Stimulated activated CD4-positive, alpha-beta T cell treated with anti-CD3 and anti-CD28 coated beads, Interleukin-1b, Interleukin-23, amount 100 ng/mL, for 48 hours (primary cell): ENCODE data around the gene UQCC5.

ENCODE experiments used
- DNase-seq: peaks from one replicate; pipeline ENCODE4 v3.0.0-alpha.2; 2020

The UQCC5 gene

DNA sequence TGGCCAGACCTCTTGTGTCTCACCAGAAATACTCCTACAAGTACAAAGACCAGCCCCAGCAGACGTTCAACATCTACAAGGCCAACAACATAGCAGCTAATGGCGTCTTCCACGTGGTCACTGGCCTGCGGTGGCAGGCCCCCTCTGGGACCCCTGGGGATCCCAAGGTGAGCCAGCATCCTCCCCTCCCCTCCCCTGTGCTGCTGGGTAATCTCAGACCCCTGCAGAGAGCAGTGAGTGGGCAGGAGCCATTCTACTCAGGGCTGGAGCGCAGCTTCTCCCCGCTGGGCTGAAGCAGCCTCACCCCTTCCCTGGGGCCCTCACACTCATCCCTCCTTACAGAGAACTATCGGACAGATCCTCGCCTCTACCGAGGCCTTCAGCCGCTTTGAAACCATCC, 31.4 kb upstream of the UQCC5 start:
- DNase-seq: no peak

DNA sequence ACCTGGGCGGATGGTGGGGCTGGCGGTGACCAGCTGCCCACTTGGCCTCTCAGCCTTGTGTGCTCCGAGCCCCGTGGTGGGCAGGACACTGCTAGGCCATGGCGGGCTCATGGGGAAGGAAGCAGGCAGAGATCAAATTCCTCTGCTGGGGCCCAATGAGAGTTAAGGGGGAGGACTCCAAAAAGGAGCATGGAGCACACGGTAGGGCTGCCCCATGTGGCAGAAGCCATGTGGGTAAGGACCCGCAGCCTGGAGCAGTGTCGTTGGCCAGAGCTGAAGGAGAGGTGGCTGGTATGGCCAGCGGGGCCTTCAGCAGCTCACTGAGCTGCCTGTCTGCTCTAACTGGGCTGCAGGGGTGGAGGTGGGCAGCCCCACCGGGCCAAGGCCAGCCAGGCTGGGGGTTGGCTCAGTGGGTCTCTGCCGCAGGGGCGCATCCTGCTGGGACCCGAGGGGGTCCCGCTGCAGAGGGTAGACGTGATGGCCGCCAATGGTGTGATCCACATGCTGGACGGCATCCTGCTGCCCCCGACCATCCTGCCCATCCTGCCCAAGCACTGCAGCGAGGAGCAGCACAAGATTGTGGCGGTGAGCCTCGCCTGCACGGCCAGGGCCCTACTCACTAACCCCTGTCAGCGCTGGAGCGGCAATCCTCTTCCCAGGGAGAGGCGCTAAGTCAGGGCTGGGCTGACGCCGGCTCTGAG, 30.0 kb upstream of the UQCC5 start:
- DNase-seq: no peak

DNA sequence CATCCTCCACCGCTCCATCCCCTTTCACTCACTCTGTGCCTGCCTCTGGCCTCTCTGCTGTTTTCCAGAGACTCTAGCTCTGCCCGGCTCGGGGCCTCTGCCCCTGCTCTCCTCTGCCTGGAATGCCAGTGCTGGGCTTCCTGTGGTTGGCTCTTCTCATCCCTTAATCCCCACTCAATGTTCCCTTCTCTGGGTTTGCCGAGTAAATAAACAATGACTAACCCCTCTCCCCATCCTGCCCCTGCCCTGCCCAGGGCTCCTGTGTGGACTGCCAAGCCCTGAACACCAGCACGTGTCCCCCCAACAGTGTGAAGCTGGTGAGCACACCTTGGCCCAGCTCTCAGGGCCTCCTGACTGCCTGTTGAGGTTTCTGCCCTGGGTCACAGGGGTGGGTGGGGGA, 29.0 kb upstream of the UQCC5 start:
- DNase-seq: no peak

DNA sequence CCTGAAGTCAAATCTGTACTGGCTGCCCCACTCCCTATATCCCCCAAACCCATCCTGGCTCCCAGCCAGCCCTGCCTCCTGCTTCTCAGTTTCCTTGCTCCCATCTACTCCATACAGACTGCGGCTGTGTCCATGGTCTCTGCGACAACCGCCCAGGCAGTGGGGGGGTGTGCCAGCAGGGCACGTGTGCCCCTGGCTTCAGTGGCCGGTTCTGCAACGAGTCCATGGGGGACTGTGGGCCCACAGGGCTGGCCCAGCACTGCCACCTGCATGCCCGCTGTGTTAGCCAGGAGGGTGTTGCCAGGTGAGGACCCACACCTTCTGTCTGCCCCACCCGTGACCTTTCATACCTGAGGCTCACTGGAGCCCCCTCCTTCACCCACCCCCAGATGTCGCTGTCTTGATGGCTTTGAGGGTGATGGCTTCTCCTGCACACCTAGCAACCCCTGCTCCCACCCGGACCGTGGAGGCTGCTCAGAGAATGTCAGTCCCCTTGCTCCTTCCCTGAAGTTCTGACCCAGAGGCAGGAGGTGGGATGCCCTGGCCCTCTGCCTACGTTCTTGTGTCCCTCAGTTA, 26.6 kb upstream of the UQCC5 start:
- DNase-seq: no peak

DNA sequence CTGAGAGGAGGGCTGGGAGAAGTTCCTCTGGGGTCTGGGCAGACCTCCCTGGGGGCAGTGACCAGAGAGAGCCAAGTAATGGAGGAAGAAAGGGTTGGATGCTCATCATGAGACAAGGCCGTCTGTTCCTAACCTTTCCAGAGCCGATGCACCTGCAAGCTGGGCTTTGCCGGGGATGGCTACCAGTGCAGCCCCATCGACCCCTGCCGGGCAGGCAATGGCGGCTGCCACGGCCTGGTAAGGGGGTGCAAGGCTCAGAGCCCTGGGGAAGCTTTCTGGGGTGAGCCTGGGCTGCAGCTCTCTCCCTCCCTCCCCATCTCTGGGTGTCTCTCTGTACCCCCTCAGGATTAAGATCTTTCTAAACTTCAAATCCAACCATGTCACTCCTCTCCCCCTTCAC, 24.9 kb upstream of the UQCC5 start:
- no peak for DNase-seq

DNA sequence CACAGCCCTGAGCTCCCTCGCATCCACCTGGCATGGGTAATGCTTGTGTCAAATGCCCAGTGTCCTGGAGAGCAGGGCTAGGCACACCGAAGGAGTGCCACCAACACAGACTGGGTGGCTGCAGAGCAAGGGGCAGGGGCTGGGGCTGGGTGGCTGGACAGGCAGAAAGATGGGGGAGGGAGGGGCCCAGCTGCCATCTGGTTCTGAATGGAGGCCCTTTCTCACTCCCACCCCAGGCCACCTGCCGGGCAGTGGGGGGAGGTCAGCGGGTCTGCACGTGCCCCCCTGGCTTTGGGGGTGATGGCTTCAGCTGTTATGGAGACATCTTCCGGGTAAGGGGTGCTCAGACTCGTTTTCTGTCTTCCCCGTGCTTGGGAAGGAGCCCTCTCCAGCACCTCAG, 24.3 kb upstream of the UQCC5 start:
- no peak for DNase-seq

DNA sequence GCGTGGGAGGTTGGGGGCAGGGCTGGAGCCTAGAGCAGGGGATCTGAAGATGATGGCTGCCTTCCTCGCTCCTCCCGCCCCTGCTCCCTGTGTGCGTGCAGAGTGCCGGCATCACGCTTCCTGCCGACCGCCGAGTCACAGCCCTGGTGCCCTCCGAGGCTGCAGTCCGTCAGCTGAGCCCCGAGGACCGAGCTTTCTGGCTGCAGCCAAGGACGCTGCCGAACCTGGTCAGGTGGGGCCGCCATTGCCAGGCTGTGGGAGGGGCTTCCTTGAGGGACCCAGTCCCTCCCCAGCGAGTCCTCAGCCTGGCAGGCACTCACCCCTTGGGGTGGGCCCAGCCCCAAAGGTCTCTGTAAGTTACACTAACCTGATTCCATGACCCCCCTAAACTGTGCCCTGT, 23.7 kb upstream of the UQCC5 start:
- DNase-seq: no peak

DNA sequence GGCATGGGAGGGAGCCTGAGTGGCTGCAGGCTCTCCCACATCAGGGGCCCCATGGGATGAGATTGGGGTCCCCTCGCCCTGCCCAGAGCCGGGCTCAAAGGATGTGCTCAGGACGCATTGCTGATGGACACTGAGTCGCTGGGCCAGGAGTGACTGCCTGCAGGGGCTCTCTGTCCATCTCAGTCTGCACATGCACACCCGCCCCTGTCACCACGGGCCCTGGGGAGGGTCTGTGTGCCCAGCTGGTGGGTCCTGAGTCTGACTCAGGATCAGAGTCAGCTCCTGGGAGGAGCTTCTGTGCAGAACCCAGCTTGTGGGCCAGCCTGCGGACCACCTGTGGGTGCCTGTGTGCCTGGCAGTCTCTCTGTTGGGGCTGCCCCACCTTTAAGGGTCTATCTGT, 23.1 kb upstream of the UQCC5 start:
- DNase-seq: no peak

DNA sequence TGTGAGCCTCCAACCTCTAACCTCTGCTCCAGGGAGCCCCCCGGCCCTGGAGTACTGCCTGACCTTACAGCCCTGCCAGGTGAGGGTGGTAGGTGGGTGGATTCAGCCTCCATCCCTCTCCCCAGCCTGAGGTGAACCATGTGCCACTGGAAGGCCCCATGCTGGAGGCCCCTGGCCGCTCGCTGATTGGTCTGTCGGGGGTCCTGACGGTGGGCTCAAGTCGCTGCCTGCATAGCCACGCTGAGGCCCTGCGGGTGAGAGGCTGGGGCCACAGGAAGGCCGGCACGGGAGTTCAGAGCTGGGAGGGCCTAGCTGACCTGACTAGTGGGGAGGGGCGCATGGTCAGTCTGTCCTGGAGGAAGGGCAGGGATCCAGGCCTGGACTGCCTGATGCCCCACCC, 21.8 kb upstream of the UQCC5 start:
- no peak for DNase-seq

DNA sequence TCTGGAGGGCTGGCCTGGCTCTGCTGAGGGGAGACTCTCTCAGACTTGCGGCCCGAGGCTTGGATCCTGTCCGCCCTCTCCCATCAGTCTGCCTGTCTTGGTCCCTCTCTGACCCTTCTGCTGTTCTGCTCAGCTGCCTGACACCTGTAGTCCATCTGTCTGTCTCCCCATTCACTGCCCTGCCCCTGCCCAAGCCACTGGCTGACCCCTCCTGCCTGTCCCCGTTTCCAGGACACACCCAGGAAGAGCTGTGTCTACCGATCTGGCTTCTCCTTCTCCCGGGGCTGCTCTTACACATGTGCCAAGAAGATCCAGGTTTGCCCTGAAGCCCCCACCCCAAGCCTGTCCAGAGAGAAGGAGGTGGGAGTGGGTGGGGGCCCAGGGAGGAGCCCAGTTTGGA, 21.2 kb upstream of the UQCC5 start:
- DNase-seq: no peak

DNA sequence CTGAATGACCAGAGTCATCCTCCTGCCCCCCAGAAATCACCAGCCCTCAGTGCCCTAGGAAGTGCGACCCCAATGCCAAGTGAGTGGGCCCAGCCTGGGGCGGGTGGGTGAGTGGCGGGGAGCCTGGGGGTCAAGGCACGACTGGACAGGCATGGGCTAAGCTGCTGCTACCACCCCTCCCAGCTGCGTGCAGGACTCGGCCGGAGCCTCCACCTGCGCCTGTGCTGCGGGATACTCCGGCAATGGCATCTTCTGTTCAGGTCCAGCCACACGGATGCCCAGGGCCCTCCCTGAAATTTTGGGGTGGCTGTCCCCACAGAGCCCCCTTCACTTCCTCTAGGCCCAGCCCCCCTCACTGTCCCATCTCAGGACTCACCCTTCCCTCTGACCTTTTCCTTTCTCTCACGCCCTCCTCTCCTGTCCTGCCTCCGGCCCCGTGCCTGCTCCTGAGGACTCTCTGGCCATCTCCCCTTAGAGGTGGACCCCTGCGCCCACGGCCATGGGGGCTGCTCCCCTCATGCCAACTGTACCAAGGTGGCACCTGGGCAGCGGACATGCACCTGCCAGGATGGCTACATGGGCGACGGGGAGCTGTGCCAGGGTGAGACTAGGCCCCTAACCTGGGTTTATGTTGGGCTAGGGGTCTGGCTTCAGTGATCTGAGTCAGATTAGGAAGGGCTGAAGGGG, 19.8 kb upstream of the UQCC5 start:
- DNase-seq: no peak

DNA sequence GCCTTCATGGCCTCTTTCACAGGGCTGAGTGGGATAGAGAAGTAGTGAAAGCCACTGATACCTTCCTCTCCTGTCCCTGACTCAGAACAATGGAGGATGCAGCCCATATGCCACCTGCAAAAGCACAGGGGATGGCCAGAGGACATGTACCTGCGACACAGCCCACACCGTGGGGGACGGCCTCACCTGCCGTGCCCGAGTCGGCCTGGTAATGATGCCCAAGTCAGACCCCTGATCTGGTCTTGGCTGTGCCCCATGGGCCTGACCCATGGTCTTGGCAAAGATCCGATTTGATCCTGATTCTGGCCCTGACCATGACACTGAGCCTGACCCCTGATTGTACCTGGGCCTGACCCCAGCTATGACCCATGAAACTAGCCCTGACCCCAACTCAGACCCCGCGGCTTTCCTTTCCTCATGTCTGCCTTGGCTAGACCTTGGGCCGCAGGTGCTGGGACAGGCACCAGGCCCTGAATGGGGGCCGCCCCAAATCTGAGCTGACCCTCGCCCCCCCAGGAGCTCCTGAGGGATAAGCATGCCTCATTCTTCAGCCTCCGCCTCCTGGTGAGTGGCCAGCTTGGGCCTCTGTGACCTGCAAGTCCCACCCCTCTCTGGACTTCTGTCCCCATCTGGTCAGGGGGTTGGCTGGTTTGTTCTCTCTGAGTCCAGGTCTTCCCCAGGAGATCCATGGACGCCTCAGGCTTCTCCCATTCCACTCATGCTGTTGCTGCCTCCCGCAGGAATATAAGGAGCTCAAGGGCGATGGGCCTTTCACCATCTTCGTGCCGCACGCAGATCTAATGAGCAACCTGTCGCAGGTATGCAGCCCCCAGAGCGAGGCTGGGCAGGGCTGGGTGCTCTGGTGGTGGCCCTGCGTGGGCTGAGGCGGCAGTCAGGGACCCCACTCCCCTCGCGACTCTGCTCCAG, 18.3 kb upstream of the UQCC5 start:
- DNase-seq: no peak

DNA sequence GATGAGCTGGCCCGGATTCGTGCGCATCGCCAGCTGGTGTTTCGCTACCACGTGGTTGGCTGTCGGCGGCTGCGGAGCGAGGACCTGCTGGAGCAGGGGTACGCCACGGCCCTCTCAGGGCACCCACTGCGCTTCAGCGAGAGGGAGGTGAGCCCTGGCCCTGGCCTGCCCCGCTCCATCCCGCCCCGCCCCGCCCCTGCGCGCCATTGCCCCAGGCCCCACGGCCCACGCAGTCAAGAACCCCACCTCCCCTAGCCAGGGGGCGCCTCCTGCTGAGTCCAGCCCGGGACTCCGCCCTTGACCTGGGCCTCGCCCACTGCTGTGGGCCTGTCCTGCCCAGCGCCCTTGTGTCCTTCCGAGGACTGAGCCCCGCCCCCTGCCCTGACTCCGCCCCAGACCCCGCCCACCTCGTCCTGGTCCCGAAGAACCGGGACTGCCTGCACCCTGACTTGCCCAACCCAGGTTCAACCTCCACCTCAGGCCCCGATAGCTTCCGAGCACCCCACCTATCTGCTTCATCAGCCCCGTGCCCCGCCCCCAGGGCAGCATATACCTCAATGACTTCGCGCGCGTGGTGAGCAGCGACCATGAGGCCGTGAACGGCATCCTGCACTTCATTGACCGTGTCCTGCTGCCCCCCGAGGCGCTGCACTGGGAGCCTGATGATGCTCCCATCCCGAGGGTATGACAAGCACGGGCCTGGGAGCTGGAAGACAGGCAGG, 17.5 kb upstream of the UQCC5 start:
- DNase-seq: no peak

DNA sequence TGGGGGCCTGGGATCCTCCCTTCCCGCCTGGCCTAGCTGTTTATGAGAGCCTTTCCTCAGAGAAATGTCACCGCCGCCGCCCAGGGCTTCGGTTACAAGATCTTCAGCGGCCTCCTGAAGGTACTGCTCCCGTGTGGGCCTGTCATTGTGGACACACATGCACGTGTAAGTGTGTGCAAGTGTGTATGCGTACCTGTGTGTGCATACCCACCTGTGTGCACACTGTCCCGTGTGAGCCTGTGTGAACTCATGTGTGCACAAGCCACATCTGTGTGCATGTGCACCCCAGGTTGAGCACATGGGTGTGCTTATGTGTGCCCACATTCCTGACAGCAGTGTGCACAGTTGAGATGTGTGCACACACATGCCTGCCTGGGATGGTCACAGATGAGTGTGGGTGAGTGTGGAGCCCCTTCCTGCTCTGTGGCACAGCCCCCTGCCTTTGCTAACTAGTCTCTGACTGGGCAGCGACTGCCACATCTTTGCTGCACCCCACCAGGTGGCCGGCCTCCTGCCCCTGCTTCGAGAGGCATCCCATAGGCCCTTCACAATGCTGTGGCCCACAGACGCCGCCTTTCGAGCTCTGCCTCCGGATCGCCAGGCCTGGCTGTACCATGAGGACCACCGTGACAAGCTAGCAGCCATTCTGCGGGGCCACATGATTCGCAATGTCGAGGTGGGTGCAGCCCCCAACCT, 16.8 kb upstream of the UQCC5 start:
- DNase-seq: no peak

DNA sequence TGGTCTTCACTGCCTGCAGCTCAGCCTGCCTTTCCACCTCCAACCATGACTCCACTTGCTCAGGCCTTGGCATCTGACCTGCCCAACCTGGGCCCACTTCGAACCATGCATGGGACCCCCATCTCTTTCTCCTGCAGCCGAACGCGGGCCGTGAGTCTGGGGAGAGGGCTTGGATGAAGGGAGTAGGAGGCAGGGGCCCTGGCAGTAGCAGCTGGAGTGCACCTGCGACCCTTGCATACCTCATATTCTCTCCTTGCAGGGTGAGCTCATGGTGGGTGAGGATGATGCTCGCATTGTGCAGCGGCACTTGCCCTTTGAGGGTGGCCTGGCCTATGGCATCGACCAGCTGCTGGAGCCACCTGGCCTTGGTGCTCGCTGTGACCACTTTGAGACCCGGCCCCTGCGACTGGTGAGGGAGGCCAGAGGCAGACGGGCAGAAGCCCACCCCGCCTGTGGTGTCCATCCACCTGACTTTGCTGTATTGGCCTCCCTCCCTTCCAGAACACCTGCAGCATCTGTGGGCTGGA, 16.2 kb upstream of the UQCC5 start:
- DNase-seq: no peak

DNA sequence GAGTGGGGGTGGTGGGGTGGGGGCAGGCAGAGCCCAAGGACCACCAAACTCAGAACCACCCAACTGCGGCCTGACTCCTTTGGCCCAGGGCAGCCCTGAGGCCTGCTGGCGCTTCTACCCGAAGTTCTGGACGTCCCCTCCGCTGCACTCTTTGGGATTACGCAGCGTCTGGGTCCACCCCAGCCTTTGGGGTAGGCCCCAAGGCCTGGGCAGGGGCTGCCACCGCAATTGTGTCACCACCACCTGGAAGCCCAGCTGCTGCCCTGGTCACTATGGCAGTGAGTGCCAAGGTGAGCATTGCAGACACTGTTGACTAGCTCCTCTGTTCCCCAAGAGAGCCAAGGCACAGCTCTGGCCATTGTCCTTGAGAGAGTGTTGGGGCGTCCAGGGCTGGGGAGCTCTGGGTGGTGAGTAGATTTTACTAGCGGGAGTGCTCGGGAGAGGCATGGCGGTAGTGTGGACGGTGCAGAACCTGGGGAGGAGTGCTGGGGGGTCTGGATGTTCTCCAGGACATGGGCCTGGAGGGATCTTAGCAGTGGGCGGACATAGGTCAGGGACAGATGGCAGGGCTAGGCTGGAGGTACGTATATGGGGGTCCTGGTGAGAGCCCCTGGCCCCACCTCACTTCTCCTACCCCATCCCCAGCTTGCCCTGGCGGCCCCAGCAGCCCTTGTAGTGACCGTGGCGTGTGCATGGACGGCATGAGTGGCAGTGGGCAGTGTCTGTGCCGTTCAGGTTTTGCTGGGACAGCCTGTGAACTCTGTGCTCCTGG, 15.5 kb upstream of the UQCC5 start:
- no peak for DNase-seq

DNA sequence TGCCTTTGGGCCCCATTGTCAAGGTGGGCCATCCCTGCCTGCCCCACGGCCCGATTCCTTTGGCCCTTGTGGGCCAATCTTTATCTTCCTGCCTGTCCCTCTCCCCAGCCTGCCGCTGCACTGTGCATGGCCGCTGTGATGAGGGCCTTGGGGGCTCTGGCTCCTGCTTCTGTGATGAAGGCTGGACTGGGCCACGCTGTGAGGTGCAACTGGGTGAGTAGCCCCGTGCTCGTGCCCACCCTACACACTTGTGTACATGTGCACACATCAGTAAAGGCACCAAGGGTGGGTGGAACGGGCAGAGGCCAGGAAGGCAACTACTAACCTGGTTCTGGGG, 14.9 kb upstream of the UQCC5 start:
- DNase-seq: no peak

DNA sequence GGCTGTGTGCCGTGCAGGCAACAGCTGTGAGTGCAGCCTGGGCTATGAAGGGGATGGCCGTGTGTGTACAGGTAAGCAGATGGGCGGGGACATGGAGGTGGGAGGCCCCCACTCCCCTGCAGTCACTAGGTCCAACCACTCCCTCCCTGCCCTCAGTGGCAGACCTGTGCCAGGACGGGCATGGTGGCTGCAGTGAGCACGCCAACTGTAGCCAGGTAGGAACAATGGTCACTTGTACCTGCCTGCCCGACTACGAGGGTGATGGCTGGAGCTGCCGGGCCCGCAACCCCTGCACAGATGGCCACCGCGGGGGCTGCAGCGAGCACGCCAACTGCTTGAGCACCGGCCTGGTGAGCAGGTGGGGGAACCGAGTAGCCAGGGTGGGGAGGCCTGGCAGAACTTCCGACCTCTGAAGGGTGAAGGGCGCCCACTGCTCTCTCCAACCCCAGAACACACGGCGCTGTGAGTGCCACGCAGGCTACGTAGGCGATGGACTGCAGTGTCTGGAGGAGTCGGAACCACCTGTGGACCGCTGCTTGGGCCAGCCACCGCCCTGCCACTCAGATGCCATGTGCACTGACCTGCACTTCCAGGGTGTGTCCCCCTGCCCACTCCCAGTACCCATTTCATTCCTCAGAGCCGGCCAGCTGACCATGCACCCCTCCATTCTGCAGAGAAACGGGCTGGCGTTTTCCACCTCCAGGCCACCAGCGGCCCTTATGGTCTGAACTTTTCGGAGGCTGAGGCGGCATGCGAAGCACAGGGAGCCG, 14.3 kb upstream of the UQCC5 start:
- no peak for DNase-seq

DNA sequence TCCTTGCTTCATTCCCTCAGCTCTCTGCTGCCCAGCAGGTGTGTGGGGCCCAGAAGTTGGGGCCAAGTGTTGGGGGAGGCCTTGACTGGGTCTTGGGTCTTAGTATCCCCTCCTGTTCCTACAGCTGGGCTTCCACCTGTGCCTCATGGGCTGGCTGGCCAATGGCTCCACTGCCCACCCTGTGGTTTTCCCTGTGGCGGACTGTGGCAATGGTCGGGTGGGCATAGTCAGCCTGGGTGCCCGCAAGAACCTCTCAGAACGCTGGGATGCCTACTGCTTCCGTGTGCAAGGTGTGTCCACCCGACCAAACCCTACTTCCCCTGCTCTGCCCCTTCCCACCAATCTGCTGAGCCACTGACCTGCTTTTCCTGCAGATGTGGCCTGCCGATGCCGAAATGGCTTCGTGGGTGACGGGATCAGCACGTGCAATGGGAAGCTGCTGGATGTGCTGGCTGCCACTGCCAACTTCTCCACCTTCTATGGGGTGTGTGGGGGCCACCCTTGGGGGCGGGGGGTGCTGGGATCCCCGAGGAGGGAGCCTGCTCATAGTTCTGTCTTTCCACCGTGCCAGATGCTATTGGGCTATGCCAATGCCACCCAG, 13.7 kb upstream of the UQCC5 start:
- no peak for DNase-seq
